CD4-positive, alpha-beta T cell (primary cell): ENCODE data around the gene APPL2. TPM values are rescaled to one million over a fixed set of nuclear protein-coding genes. Genes with fewer than 3 reads are reported as not detected.

Experiments
- ATAC-seq: fragments of 200-7000 bp; cut with Tn5 transposase; one replicate; pipeline ENCODE4 v1.10.0; 2022; ENCODE audit warnings: mild to moderate bottlenecking; ENCODE audit not compliant: poor library complexity
- CTCF ChIA-PET: fragments of 350-600 bp; sonication (Branson Sonifier 250); formaldehyde crosslinking; loops from one replicate; lab custom pipeline; 2021; ENCODE audit warnings: antibody characterized with exemption, inconsistent platforms; lab: Charles Lee
- POLR2A ChIA-PET: fragments of 350-600 bp; sonication (Branson Sonifier 250); formaldehyde crosslinking; loops from one replicate; lab custom pipeline; 2021; ENCODE audit warnings: antibody characterized with exemption, inconsistent platforms; lab: Charles Lee
- DNase-seq, 14 experiments: peaks; one replicate each; pipeline ENCODE4 v3.0.0-alpha.2; 2013 to 2020; ENCODE audit warnings: mixed read lengths in 2 of 14
- H3K27ac ChIP-seq, 2 donors: one replicate each; pipeline versions ENCODE4 v1.5.1 to v1.7.0; 2013; ENCODE audit warnings: low read length in 2 of 2, low read depth in 1 of 2, mild to moderate bottlenecking in 1 of 2
- H3K27me3 ChIP-seq, 2 experiments: 1 replicate in 1 of 2; 2 replicates in 1 of 2; pipeline versions ENCODE4 v1.6.1 to v1.7.0; 2013; ENCODE audit warnings: low read length in 2 of 2, control low read depth in 1 of 2, mild to moderate bottlenecking in 1 of 2, moderate library complexity in 1 of 2; ENCODE audit not compliant: insufficient read depth in 2 of 2, control insufficient read depth in 1 of 2
- H3K36me3 ChIP-seq: one replicate; pipeline ENCODE4 v1.6.1; 2013; ENCODE audit warnings: low read length, control low read depth; ENCODE audit not compliant: insufficient read depth
- H3K4me1 ChIP-seq: one replicate; pipeline ENCODE4 v1.6.1; 2013; ENCODE audit warnings: low read length, control low read depth; ENCODE audit not compliant: insufficient read depth
- H3K4me3 ChIP-seq: one replicate; pipeline ENCODE4 v1.5.1; 2013; ENCODE audit warnings: mild to moderate bottlenecking, low read length, moderate library complexity
- H3K9me3 ChIP-seq, 2 experiments: 1 replicate in 1 of 2; 2 replicates in 1 of 2; pipeline versions ENCODE4 v1.6.1 to v1.7.0; 2013; ENCODE audit warnings: low read length in 2 of 2, mild to moderate bottlenecking in 2 of 2, control low read depth in 1 of 2, moderate library complexity in 1 of 2; ENCODE audit not compliant: control insufficient read depth in 1 of 2, insufficient read depth in 1 of 2
- H3K27ac Mint-ChIP-seq: one replicate; pipeline ENCODE4 v1.8.0; 2020; ENCODE audit warnings: mixed read lengths
- H3K27me3 Mint-ChIP-seq: one replicate; pipeline ENCODE4 v1.8.0; 2021; ENCODE audit warnings: mixed read lengths
- H3K36me3 Mint-ChIP-seq: one replicate; pipeline ENCODE4 v1.8.0; 2021; ENCODE audit warnings: low read depth, mixed read lengths
- H3K4me1 Mint-ChIP-seq: one replicate; pipeline ENCODE4 v1.8.0; 2021; ENCODE audit warnings: low read depth, mixed read lengths
- H3K4me3 Mint-ChIP-seq: one replicate; pipeline ENCODE4 v1.8.0; 2020; ENCODE audit warnings: mild to moderate bottlenecking, mixed read lengths
- H3K9me3 Mint-ChIP-seq: one replicate; pipeline ENCODE4 v1.8.0; 2020; ENCODE audit warnings: mixed read lengths
- CTCF ChIP-seq: fragments of 200-600 bp; IDR thresholded peaks from one replicate; pipeline ENCODE4 v1.8.0; 2022; ENCODE audit warnings: antibody characterized with exemption, mild to moderate bottlenecking
- intact Hi-C, 2 experiments: fragments of 100-400 bp; cut with DNase I in 1 of 2; cut with micrococcal nuclease in 1 of 2; formaldehyde crosslinking; loops; one replicate each; pipeline versions ENCODE4 v1.15.1 to v1.9.0; 2023 to 2025; cut with DNase I, micrococcal nuclease
- total RNA-seq, 174 experiments: library from RNA in 2 of 174; stranded (reverse) in 2 of 174; gene quantifications; one replicate each; pipeline ENCODE4 v1.2.3 and lab custom pipeline; 2021 to 2026

Gene APPL2
- total RNA-seq, 2 experiments from 2014 or later = 58.8 to 59.9 TPM

DNA sequence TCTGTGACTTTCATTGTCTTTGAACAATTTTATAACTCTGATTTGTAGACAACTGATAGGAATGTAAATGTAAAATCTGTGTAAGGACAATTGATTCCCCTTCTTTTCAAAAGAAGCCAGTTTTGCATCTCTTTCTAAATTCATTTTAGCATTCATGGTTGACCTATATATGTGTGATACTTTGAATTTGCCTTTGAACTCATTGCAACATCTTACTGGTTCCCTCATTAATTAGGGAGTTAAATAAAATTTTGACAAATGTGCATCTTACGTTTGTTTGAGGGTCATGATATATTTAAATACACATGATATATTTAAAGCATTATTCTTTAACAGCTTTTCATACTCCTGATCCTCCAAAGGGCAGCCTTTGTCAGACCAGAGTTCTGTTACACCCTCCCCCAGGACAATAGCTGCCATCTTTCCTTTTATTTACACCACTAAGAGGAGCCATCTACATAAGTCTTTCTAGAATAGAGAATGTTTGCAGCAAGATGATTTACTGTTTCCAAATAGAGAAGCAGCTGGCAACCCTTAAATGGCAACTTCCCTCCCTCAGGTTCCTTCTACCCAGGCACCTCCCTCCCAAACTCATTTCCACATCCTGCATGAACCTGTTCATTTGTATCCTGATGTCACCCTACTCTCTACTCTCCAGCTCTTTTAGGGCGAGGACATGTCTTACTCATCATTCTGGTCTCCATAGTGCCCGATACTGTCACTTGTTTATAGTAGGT is 40.2 kb upstream of the APPL2 start:
- no peak overlapping the region for H3K27ac ChIP-seq
- Mint-ChIP-seq H3K27me3 (no peaks in the 10 kb centered on the region), H3K4me3 (no peak overlapping the region), H3K9me3 (no peaks in the 10 kb centered on the region), H3K4me1 (no peaks in the 10 kb centered on the region), H3K36me3 (no peaks in the 10 kb centered on the region), H3K27ac (no peak overlapping the region)
- POLR2A ChIA-PET = no interaction called here
- no peak for TF ChIP-seq CTCF
- no peaks in the 10 kb centered on the region for H3K9me3 ChIP-seq
- no peak overlapping the region for H3K4me3 ChIP-seq
- ATAC-seq = no peak
- CTCF ChIA-PET = no interaction called here
- H3K36me3 ChIP-seq = no peaks in the 10 kb centered on the region
- H3K27me3 ChIP-seq = no peaks in the 10 kb centered on the region
- intact Hi-C loops = no loop called here
- no peak for DNase-seq
- H3K4me1 ChIP-seq = no peaks in the 10 kb centered on the region

GRCh38 chr12:105274571-105274970 is 38.6 kb upstream of the APPL2 start:
- Mint-ChIP-seq H3K9me3 (no peaks in the 10 kb centered on the region), H3K27ac (no peak overlapping the region), H3K36me3 (no peaks in the 10 kb centered on the region), H3K27me3 (no peaks in the 10 kb centered on the region), H3K4me3 (no peak overlapping the region), H3K4me1 (no peaks in the 10 kb centered on the region)
- ChIA-PET POLR2A (no interaction called here), CTCF (interaction anchor here (0.8 kb wide), 1 partner anchor 114 kb away, joined by 3 read pairs; no protein-coding TSS in a partner anchor)
- Histone ChIP-seq H3K36me3 (no peaks in the 10 kb centered on the region), H3K4me1 (no peaks in the 10 kb centered on the region), H3K9me3 (no peaks in the 10 kb centered on the region), H3K27ac (no peak overlapping the region), H3K27me3 (no peaks in the 10 kb centered on the region), H3K4me3 (no peak overlapping the region)
- ATAC-seq = no peak
- no peak for DNase-seq
- intact Hi-C loops = no loop called here
- no peak for TF ChIP-seq CTCF

DNA sequence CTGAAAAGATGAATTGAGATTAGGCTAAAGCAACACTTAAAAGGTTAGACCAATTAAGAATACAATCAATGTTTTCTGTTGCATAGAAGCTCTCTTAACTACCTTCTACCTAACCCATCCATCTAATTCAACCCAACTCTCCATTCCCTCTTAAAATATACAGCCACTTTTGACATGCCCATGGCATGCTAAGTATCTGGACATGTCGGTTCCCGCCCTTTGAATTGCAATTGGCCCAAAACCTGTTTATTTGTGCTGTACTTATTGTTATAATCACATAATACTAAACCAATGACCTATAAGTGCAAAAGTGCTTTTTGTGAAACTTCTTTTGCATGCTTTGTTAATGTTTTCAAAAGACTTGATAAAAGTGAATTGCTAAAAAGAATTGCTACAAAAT is 37.6 kb upstream of the APPL2 start:
- Mint-ChIP-seq H3K27me3 (no peaks in the 10 kb centered on the region), H3K4me1 (no peaks in the 10 kb centered on the region), H3K9me3 (no peaks in the 10 kb centered on the region), H3K4me3 (no peak overlapping the region), H3K27ac (no peak overlapping the region), H3K36me3 (no peaks in the 10 kb centered on the region)
- no peak overlapping the region for H3K27ac ChIP-seq
- H3K4me3 ChIP-seq = no peak overlapping the region
- H3K27me3 ChIP-seq = no peaks in the 10 kb centered on the region
- no peaks in the 10 kb centered on the region for H3K4me1 ChIP-seq
- H3K36me3 ChIP-seq = no peaks in the 10 kb centered on the region
- ChIA-PET CTCF (interaction anchor here (1.3 kb wide), 1 partner anchor 105 kb away, joined by 3 read pairs; no protein-coding TSS in a partner anchor), POLR2A (no interaction called here)
- ATAC-seq (no peak), DNase-seq (no peak)
- intact Hi-C loops = no loop called here
- no peak for TF ChIP-seq CTCF
- H3K9me3 ChIP-seq = no peaks in the 10 kb centered on the region
